Nephron (organoid): ENCODE measurements around the gene PROSER1.

Experiments
- H3K27ac Mint-ChIP-seq, 3 experiments: 2 replicates each; pipeline ENCODE4 v1.8.0; 2020; ENCODE audit warnings: mixed read lengths in 3 of 3, mild to moderate bottlenecking in 2 of 3, moderate library complexity in 1 of 3
- H3K27me3 Mint-ChIP-seq: 2 replicates; pipeline ENCODE4 v1.8.0; 2021; ENCODE audit warnings: low read depth, mild to moderate bottlenecking, moderate library complexity, mixed read lengths
- H3K36me3 Mint-ChIP-seq: 2 replicates; pipeline ENCODE4 v1.8.0; 2020; ENCODE audit warnings: low read depth, mixed read lengths
- H3K4me1 Mint-ChIP-seq: 2 replicates; pipeline ENCODE4 v1.8.0; 2020; ENCODE audit warnings: mixed read lengths
- H3K4me3 Mint-ChIP-seq, 3 experiments: 2 replicates each; pipeline ENCODE4 v1.8.0; 2020; ENCODE audit warnings: mild to moderate bottlenecking in 3 of 3, mixed read lengths in 3 of 3, moderate library complexity in 2 of 3
- H3K9me3 Mint-ChIP-seq: 2 replicates; pipeline ENCODE4 v1.8.0; 2020; ENCODE audit warnings: mixed read lengths
- CTCF ChIP-seq, 3 experiments: fragments of 200-600 bp; sonication (generic); IDR thresholded peaks; one replicate each; pipeline ENCODE4 v1.5.0; 2021; ENCODE audit warnings: antibody characterized with exemption in 3 of 3; ENCODE audit not compliant: unreplicated experiment in 3 of 3

Gene PROSER1

GRCh38 chr13:38965281-38965680, 72.6 kb downstream of the PROSER1 start:
- no peak overlapping the region for H3K27ac Mint-ChIP-seq
- H3K4me1 Mint-ChIP-seq, result no peaks in the 10 kb centered on the region
- H3K4me3 Mint-ChIP-seq, result no peak overlapping the region
- H3K36me3 Mint-ChIP-seq, result no peaks in the 10 kb centered on the region
- no peak for TF ChIP-seq CTCF (IDR thresholded peaks at IDR 0.05; ENCODE audit: unreplicated experiment in 3 of 3)
- peaks cover 9% of the 10 kb centered on the region for H3K9me3 Mint-ChIP-seq
- H3K27me3 Mint-ChIP-seq, result no peaks in the 10 kb centered on the region

GRCh38 chr13:38960175-38960574, 77.7 kb downstream of the PROSER1 start:
- Mint-ChIP-seq H3K4me3 (no peak overlapping the region), H3K4me1 (no peaks in the 10 kb centered on the region), H3K36me3 (no peaks in the 10 kb centered on the region), H3K27me3 (no peaks in the 10 kb centered on the region), H3K9me3 (peaks cover 15% of the 10 kb centered on the region), H3K27ac (no peak overlapping the region)
- no peak for TF ChIP-seq CTCF (IDR thresholded peaks at IDR 0.05; ENCODE audit: unreplicated experiment in 3 of 3)
